Psoas muscle (tissue), 8 donors: ENCODE results near the gene ATP10B. TPM values are rescaled to one million over a fixed set of nuclear protein-coding genes. Genes with fewer than 3 reads are reported as not detected.

Experiments
- ATAC-seq, 4 donors: fragments of 200-7000 bp; cut with Tn5 transposase; one replicate each; pipeline ENCODE4 v1.9.1; 2020; ENCODE audit warnings: moderate library complexity in 3 of 4, mild to moderate bottlenecking in 2 of 4
- DNase-seq, 2 donors: peaks; one replicate each; pipeline ENCODE4 v3.0.0-alpha.2; 2020
- H3K27ac ChIP-seq: fragments of 200-600 bp; one replicate; pipeline ENCODE4 v1.8.0; 2022
- H3K27me3 ChIP-seq, 3 donors: fragments of 200-600 bp in 1 of 3; one replicate each; pipeline versions ENCODE4 v1.6.1 to v1.8.0; 2013 to 2022; ENCODE audit warnings: low read length in 2 of 3, mild to moderate bottlenecking in 2 of 3, moderate library complexity in 1 of 3; ENCODE audit not compliant: insufficient read depth in 3 of 3
- H3K36me3 ChIP-seq, 2 donors: fragments of 200-600 bp in 1 of 2; one replicate each; pipeline versions ENCODE4 v1.6.1 to v1.8.0; 2013 to 2022; ENCODE audit warnings: low read depth in 1 of 2, mild to moderate bottlenecking in 1 of 2, moderate library complexity in 1 of 2; ENCODE audit not compliant: insufficient read depth in 1 of 2
- H3K4me1 ChIP-seq: fragments of 200-600 bp; one replicate; pipeline ENCODE4 v1.8.0; 2022
- H3K4me3 ChIP-seq: fragments of 200-600 bp; one replicate; pipeline ENCODE4 v1.8.0; 2022; ENCODE audit warnings: mild to moderate bottlenecking
- H3K9me3 ChIP-seq: fragments of 200-600 bp; one replicate; pipeline ENCODE4 v1.8.0; 2022
- WGBS, 3 donors: extraction: QIAGEN DNeasy Blood & Tissue Kit; methylation state at CpG; one replicate each; pipeline versions ENCODE4 v1.1.6 to v1.1.7; 2013; 5-methylcytosine and 5-hydroxymethylcytosine counted together
- intact Hi-C, 2 donors: fragments of 100-400 bp; cut with DNase I; formaldehyde crosslinking; loops; one replicate each; pipeline versions ENCODE4 v1.11.0 to v1.14.2; 2022
- polyA plus RNA-seq, 3 donors: library from polyadenylated mRNA; stranded (reverse); fragments of 200-250 nt; gene quantifications; one replicate each; pipeline ENCODE4 v1.2.3, GENCODE V29; 2013
- total RNA-seq, 4 donors: library from RNA; stranded (reverse); fragmentation: NEBNext Ultra II Directional in 2 of 4; extraction: Animal tissue kit (Norgen Biotek cat#: 25700) in 2 of 4; gene quantifications; one replicate each; pipeline versions ENCODE4 v1.2.1 to v1.2.4, GENCODE V29; 2021 to 2023
- TF ChIP-seq, protein P1 (sequence below): fragments of 200-600 bp; IDR thresholded peaks from one replicate; pipeline ENCODE4 v1.8.0; 2022; ENCODE audit warnings: antibody characterized with exemption
- donor health status: healthy with polysubstance abuse.
- donor health status: DM: no; HTN: no; CAD: no; lungs with moderate emphysema.
- donor health status: Bipolar disorder and iron deficiency.
- donor health status: healthy.
- donor health status: DM: yes; HTN: yes; CAD: no.
- donor health status: DM: no; HTN: no; CAD: no.
- donor health status: DM: no; HTN: no; CAD: no.
- donor health status: DM: yes; HTN: yes; CAD: no.

The ATP10B gene
- total and polyA plus RNA-seq, 7 donors = 0.01 to 0.04 TPM; not detected in 5

DNA sequence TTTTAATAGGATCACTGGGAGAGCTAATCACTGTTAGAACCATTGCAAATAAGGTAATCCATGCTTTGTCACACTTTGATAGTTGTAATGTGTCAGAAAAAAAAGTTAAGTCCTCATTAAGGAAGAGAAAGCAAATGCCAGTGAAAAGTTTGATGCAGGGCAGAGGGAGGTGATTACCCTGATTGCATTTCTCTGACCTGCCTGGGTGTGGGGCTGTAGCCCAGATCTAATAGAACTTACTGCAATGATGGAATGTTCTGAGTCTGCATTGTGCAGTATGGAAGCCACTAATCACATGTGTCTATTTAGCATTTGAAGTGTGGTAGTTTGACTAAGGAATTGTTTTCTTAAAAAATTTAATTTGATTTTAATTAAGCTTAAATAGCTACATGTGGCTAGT, 202.7 kb downstream of the ATP10B start:
- ATAC-seq = no peak
- intact Hi-C loops = no loop called here
- TF ChIP-seq, protein P1, sequence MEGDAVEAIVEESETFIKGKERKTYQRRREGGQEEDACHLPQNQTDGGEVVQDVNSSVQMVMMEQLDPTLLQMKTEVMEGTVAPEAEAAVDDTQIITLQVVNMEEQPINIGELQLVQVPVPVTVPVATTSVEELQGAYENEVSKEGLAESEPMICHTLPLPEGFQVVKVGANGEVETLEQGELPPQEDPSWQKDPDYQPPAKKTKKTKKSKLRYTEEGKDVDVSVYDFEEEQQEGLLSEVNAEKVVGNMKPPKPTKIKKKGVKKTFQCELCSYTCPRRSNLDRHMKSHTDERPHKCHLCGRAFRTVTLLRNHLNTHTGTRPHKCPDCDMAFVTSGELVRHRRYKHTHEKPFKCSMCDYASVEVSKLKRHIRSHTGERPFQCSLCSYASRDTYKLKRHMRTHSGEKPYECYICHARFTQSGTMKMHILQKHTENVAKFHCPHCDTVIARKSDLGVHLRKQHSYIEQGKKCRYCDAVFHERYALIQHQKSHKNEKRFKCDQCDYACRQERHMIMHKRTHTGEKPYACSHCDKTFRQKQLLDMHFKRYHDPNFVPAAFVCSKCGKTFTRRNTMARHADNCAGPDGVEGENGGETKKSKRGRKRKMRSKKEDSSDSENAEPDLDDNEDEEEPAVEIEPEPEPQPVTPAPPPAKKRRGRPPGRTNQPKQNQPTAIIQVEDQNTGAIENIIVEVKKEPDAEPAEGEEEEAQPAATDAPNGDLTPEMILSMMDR = no peak

DNA sequence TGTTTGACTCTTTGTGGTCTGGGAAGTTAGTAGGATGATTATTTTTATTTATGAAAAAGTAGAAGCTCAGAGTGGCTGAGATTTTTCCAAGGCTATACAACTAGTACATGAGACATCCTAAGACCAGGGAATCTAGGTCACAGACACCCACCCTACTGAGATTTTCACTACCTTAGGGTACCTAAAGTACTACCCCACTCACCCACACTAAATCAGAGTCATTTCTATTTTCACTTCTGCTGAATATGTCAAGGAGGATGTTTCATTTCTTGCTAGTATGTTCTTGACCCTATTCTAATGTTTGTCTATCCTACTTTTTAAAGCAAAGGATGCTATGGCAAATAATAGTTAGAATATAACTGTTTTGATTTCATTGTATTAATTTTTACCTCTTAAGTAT, 206.0 kb downstream of the ATP10B start:
- Histone ChIP-seq H3K4me3 (no peak overlapping the region), H3K4me1 (no peaks in the 10 kb centered on the region), H3K9me3 (no peaks in the 10 kb centered on the region), H3K27ac (no peak overlapping the region), H3K36me3 (no peaks in the 10 kb centered on the region), H3K27me3 (no peaks in the 10 kb centered on the region)
- ATAC-seq (no peak), DNase-seq (no peak)
- TF ChIP-seq, protein P1 = no peak
- intact Hi-C loops = no loop called here

More for the DNA sequence above, 202.7 kb downstream of the ATP10B start:
- Histone ChIP-seq H3K27me3 (no peaks in the 10 kb centered on the region), H3K36me3 (no peaks in the 10 kb centered on the region), H3K9me3 (no peaks in the 10 kb centered on the region), H3K27ac (no peak overlapping the region), H3K4me1 (no peaks in the 10 kb centered on the region), H3K4me3 (no peak overlapping the region)
- DNase-seq = no peak

DNA sequence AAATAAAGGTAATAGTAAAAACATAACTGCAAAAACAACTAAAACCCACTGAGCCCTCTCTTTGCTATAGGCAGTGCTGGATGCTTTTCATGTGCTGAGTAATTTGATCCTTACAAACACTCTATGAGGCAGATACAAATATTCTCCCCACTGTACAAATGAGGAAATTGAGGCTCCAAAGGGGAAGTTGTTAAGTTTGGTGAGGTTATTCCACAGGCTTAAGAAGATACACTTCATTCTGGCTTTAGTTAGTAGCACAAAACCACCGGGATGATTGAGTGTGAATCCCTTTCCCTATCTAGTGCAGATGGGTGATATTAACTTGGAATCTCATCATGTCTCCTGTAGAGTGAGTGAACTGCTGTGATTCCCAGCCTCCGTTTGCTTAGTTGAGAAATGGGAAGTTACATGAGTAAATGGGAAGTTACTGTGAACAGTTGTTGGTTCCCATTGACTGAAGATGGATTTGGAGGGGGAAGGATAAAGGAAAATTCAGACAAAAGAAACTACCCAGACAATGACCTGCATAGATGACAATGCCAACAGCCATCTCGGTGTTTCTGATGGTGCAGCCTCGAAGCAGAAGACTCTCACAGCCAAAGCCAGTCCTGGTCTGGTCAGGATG, 208.3 kb downstream of the ATP10B start:
- Histone ChIP-seq H3K27me3 (peaks cover 0 to 3% (median 0%) of the 10 kb centered on the region in 3 donors), H3K9me3 (no peaks in the 10 kb centered on the region), H3K27ac (no peak overlapping the region), H3K36me3 (no peaks in the 10 kb centered on the region), H3K4me1 (no peaks in the 10 kb centered on the region), H3K4me3 (no peak overlapping the region)
- no peak for DNase-seq
- TF ChIP-seq, protein P1 = no peak
- 78 to 84% (median 83%) methylated on average over 4 of the region's 4 CpGs for WGBS, 3 donors
- ATAC-seq = no peak
- intact Hi-C loops = no loop called here

DNA sequence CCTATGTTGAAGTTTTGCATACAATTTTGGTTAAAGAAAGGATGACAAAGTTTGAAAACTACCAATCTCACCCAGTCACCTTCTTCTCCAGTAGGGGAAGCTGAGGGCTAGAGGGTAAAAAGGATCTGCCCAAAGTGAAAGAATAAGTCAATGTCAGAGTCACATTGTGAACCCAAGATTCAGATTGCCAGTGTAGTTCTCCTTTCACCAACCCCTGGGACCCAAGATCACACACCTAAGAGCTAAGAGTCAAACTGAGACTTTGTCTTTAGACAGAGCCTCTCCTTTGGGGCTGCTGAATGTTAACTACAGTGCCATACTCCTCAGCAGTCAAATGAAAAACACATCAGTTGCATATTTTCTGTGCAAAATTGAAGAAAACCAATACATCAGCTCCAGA, 210.6 kb downstream of the ATP10B start:
- ATAC-seq (no peak), DNase-seq (no peak)
- Histone ChIP-seq H3K4me3 (no peak overlapping the region), H3K36me3 (no peaks in the 10 kb centered on the region), H3K9me3 (no peaks in the 10 kb centered on the region), H3K4me1 (no peaks in the 10 kb centered on the region), H3K27ac (no peak overlapping the region), H3K27me3 (peaks cover 0 to 3% (median 0%) of the 10 kb centered on the region in 3 donors)
- TF ChIP-seq, protein P1 = no peak
- intact Hi-C loops = no loop called here

DNA sequence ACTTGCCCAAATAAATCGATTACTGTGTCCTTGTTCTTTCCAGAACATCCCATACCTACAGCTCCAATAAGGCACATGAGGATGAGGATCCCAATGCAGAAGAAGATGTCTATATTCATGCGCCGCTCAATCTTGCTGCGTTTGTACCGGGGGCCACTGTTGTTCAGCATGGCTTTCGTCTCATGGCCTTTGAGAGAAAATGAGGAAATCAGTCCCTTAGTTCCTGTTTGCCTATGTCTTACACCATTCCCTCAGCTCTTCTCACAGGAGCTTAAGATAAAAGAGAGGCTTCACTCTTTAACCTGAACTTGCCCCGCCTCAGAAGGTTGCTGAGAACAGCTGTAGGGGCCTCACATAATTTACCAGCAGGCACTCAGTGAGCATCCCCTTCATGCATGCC, 211.6 kb downstream of the ATP10B start:
- intact Hi-C loops = no loop called here
- no peak for ATAC-seq
- Histone ChIP-seq H3K9me3 (no peaks in the 10 kb centered on the region), H3K27ac (no peak overlapping the region), H3K4me3 (no peak overlapping the region), H3K27me3 (peaks cover 0 to 3% (median 0%) of the 10 kb centered on the region in 3 donors), H3K4me1 (no peaks in the 10 kb centered on the region), H3K36me3 (no peaks in the 10 kb centered on the region)
- no peak for DNase-seq
- TF ChIP-seq, protein P1 = no peak
- 84 to 89% (median 88%) methylated on average over 7 of the region's 7 CpGs for WGBS, 3 donors
